ENCODE results near the gene IGF1R.

Gene IGF1R

GRCh38 chr15:98888820-98889479, 240.6 kb downstream of the IGF1R start:
- DNase-seq (ENCODE audit: low spot score): peak; percentile 31

DNA sequence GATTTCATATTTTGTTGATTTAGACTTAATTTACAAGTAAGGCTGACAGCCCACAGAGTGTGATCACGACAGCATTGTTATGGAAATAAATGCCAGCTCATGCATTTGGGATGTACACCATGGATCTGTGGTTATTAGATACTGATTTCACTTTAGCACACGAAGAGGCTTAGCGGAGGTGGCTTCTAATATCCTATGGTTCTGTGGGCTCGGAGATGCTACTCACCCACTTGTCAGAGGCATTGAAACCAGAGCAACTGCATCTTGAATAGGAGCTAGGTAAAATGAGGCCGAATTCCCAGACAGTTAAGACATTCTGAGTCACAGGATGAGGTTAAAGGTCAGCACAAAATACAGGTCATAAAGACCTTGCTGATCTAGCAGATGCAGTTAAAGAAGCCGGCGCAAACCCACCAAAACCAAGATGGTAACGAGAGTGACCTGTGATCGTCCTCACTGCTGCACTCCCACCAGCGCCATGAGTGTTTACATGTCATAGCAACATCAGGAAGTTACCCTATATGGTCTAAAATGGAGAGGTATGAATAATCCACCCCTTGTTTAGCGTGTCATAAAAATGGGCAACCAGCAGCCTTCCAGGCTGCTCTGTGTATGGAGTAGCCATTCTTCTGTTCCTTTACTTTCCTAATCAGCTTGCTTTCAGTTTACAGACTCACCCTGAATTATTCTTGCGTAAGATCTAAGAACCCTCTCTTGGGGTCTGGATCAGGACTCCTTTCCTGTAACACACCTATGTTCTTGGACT, 241.8 kb downstream of the IGF1R start:
- no peak for DNase-seq (ENCODE audit: low spot score)

- DNase-seq (ENCODE audit: low spot score): no peak
These were observed 243.0 kb downstream of the IGF1R start for GRCh38 chr15:98891301-98891700.

GRCh38 chr15:98893401-98893800, 245.1 kb downstream of the IGF1R start:
- DNase-seq (ENCODE audit: low spot score): no peak

GRCh38 chr15:98894312-98894711, 246.0 kb downstream of the IGF1R start:
- DNase-seq (ENCODE audit: low spot score): no peak

DNA sequence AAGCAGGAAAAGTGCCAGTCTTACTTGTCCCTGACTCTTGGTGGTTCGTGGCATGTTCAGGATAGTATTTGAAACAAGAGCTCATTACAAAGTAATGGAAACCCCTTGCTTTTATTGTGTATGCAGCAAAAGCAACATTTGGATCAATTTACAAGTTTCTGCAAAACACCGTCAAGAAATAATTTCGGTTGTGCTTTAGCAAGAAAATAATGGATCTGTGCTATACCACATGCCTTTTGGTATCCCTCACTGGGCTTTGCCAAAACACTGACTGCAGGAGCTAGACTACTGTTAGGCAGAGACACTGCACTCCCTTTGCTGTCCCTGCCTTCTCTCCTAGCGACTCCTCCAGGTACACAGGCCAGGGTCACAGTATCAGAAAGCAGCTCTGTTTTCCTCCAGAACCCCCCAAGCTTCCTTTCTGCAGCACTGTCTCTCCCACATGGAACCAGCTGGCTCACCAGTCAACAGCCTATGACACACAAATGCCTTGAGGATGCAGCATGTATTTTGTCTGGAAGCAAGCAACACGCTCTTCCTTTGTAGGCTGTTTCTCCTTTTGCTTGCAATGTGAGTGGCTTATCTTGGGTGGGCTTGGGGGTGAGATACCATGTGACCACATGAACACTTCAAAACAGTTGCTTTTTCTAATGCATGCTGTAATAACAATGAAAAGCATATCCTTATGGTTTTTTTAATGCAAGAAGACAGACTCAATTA, 247.8 kb downstream of the IGF1R start:
- DNase-seq (ENCODE audit: low spot score): peak; percentile 56

GRCh38 chr15:98896802-98897732, 248.7 kb downstream of the IGF1R start:
- peak; percentile 86 for DNase-seq (ENCODE audit: low spot score)

- DNase-seq (ENCODE audit: low spot score): no peak
These were observed 249.8 kb downstream of the IGF1R start for GRCh38 chr15:98898122-98898521.

GRCh38 chr15:98899272-98900021, 251.1 kb downstream of the IGF1R start:
- DNase-seq (ENCODE audit: low spot score): no peak

DNA sequence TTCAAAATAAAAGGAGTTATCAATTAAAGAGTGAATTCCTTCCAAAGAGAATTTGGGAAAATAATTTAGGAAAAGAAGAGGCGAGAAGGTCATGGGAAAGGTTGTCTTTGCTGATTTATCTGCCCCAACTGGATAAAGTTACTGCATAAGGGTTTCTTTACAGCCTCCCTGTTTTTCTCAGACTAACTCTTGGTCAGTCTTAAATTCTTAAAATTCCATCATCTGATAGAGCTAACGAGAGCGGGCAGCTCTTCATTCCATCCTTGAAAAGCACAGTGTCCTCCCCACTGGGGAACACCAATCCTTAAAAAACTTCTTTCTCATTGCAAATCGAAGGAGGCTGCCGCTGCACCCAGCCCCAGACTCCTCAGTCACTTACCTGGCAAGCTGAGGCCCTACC, 252.0 kb downstream of the IGF1R start:
- no peak for DNase-seq (ENCODE audit: low spot score)

GRCh38 chr15:98901434-98902072, 253.2 kb downstream of the IGF1R start:
- DNase-seq (ENCODE audit: low spot score): no peak

GRCh38 chr15:98902931-98903330, 254.6 kb downstream of the IGF1R start:
- DNase-seq (ENCODE audit: low spot score): no peak

- no peak for DNase-seq (ENCODE audit: low spot score)
These were observed 255.2 kb downstream of the IGF1R start for GRCh38 chr15:98903377-98904018.

- DNase-seq (ENCODE audit: low spot score): peak; percentile 65
These were observed 256.2 kb downstream of the IGF1R start for GRCh38 chr15:98904544-98904943.

DNA sequence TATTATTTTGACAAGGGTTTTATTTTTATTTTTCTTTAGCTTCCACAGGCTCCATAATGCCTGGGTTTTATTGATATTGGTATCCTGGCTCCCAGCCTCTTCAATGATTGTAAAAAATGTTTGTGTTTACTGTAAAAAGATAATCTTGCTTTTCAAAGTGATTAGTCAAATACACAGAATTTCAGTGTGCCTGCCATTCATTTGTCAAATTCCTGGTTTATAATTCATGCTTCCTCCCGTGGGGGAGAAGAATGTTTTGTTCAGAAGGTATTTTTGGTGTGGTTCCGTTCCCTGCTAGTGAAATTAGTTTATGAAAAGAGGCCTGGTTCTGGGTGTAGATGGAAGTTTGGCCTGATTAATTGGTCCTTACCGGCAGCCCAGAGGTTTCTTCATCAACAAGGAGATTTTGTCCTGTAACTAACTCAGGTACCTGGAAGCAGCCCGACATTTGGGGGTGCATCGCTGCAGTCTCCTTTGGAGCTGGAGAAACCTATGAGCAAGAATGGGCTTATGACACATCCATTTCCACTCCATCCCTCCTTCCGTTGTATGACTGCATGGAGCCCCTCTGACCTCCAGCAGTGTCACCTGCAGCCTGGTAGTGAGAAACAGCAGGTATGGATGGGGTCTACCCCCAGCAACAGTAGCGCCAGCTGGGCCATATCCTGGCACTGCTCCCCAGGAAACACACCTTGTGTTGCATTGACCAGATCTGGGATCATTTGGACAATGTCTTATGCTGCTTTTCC, 257.8 kb downstream of the IGF1R start:
- DNase-seq (ENCODE audit: low spot score): no peak

GRCh38 chr15:98906712-98907083, 258.4 kb downstream of the IGF1R start:
- DNase-seq (ENCODE audit: low spot score): no peak

GRCh38 chr15:98907927-98908471, 259.7 kb downstream of the IGF1R start:
- DNase-seq (ENCODE audit: low spot score): no peak

GRCh38 chr15:98909968-98910885, 261.9 kb downstream of the IGF1R start:
- no peak for DNase-seq (ENCODE audit: low spot score)
